Stimulated activated CD4-positive, alpha-beta T cell treated with anti-CD3 and anti-CD28 coated beads, Interleukin-1b, Interleukin-23, amount 100 ng/mL, for 1 hour (primary cell): Measurements from ENCODE around the gene DYNLRB2.

ENCODE experiments used
- DNase-seq, 2 donors: peaks; one replicate each; pipeline ENCODE4 v3.0.0-alpha.2; 2020; ENCODE audit warnings: low read depth in 2 of 2

DYNLRB2 gene

GRCh38 chr16:80552277-80552676 is 11.5 kb downstream of the DYNLRB2 start:
- DNase-seq, result no peak

DNA sequence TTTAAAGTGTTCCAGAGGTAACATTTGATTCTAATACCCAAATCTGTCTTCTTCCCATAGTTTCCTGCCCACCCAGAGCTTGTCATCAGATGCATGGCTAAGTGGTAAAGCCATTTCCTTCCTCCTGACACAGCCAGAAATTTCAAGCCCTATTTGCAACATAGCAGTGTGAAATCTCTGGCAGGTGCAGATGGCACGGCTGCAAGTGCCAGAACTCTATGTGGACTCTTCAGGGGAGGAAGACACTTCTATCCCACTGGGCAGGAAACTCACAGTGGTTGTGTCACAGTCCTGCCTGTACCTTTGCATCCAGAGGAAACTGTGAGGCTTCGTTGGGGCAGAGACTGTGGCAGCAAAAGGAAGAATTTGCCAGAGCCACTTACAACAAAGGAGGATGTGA is 13.2 kb downstream of the DYNLRB2 start:
- DNase-seq, result no peak

GRCh38 chr16:80556481-80556880 is 15.7 kb downstream of the DYNLRB2 start:
- DNase-seq, result no peak

DNA sequence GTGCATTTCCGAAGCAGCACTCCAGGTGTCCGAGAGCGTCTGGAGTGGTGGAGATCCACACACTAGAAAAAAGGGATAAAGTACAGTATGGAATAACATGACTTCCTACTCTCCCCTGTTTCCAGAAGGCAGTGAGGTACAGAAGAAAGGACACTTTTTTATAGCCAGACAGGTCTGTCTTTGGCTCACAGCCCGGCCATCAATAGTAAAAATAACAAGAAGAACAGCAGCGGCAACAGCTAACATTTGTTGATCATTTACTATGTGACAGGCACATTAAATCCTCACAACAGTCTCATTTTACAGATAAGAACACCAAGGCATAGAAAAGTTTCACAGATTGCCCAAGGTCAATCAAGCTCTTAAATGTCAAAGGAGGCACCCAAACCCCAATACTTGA is 16.2 kb downstream of the DYNLRB2 start:
- DNase-seq, result no peak

GRCh38 chr16:80559369-80559768 is 18.6 kb downstream of the DYNLRB2 start:
- no peak for DNase-seq

- no peak for DNase-seq
Observed at GRCh38 chr16:80563066-80563465, 22.3 kb downstream of the DYNLRB2 start.

DNA sequence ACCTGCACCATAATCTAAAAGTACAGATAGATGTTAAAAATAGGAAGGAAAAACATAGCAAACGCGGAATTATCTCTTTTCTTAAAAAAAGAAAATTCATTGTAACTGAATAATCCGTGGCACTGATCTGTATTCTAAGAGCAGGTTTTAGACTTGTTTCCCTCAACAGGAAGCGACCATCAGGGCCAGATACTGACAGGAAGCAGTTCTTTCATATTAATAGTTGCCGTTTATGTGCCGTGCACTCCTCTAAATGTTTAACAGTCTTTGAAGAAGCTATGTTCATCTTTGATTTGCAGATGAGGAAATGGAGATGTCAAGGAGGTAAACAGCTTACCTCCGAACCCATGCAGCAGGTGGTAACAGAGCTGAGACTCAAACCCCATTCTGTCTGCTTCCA is 23.6 kb downstream of the DYNLRB2 start:
- no peak for DNase-seq

- DNase-seq, result peak in 1 of 2 donors; percentile 32
Observed at GRCh38 chr16:80569440-80570105, 28.8 kb downstream of the DYNLRB2 start.

DNA sequence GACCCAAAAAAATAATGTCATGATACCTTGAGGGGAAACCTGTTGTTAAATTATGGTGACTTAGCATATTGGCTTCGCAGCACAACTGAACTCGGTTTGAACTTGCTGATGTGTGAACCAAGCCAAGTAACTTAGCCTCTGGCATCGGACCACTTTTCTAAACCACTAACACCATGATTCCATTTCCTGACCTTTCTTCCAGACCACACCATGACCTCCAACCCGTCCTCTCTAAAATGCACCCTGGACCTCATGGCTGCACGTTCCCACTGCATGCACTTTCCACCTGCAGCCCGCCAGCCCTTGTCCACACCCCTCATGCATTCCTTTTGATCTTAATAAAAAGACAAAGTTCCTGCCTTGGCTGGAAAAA is 29.3 kb downstream of the DYNLRB2 start:
- DNase-seq, result no peak

DNA sequence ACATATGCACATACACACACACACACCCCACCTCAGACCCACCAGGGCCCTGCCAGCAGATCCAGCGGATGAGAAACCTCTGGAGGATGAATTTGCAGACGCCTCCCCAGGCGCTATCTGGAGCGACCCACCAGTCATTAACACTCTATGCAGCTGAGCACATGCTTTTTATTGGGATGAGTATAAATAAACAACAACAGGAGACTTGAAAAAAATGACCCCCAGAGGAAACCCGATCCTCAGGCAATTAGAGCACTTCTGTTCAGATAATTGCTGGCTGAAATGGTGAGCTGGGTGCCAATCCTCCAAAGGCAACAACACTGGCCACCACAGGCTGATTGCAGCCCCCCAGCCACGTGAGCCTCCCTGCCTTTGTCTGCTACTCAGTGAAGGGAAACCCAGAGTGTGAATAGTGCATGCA is 32.9 kb downstream of the DYNLRB2 start:
- DNase-seq, result no peak

GRCh38 chr16:80576343-80576912 is 35.6 kb downstream of the DYNLRB2 start:
- DNase-seq, result no peak

DNA sequence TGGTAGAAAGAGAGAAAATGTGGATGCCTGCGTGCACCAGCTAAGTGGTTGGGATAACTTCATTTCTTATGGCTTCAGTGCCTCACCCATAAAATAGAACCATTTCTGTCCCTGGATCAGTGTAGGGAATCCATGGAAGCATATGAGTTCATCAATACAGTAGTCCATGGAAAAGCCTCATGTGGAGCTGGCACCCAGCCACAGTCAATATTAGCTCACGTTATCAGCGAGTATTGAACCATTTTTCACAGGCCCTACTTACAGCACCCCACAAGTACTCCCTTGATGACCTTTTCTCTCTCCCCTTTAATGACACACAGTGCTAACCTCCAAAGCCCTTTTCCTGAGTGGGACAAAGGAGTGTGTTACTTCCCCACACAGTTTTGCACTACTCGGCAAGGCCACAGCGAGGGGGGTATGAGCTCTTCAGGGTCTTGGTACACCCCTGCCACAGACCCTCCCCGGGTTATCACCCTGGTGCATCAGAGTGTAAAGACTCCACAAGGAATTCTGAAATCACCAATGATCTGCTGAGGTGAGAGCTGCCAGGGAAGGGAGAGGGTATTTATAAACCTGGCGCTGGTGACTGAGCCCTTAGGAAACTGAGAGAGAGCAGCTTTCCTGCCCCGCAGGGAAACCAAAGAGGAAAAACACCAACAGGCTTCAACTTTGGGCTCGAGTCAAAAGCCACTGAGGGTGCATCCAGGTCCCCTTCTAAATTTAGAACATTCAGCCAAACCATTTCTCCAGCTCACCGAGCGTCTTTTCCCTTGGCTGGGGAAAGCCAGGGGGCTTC is 36.9 kb downstream of the DYNLRB2 start:
- no peak for DNase-seq

DNA sequence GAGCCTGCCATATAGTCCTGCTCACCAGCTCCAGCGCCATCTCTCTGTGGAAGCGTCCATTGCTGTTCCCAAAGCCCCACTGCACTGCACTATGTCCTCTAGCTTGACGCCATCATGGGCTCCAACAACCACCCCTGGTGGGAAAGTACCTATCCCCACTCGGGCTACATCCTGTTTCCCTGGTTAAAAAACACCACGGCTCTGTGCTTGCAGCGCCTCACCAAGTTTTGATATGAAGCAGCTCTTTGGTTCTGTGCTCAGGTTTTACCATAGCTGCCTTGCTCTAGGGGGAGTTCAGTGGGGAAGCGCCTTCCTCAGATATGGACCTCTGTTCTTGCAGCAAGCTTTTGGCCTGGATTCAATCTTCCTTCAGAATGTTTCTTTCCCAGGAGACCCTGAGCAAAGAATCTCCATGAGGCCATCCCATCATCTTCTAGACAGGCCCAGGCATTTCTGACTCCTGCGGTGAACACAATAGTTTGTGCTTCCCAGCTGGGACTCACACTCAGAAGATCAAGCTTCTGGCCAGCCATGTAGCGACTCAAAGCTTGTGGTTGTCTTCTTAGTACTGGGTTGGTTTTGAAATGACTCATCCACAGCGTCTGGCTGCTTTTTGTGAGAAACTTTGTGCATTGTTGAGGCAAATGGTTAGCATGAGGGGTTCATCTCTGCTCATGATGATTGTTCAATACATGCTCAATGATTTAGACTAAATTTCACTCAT is 39.5 kb downstream of the DYNLRB2 start:
- DNase-seq, result peak in 1 of 2 donors; percentile 23

DNA sequence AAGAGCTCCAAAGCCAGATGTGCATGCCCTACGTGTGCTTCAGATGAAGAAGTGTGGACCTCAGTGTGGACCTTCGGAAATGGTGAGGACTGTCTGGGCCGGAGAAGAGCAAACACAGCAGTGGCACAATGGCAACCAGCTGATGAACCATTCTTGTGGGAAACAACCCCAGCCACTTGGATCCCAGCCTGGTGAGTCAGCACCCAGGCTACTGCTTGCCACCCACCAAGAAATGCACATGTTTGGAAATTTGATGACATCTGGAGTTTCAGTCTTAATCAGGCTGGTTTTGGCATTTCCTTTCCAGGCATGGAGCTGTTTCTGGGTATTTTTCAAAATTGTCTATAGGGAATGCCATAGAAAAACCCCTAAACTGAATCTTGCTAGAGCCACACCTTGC is 42.7 kb downstream of the DYNLRB2 start:
- DNase-seq, result no peak

- no peak for DNase-seq
Observed at GRCh38 chr16:80585764-80586163, 45.0 kb downstream of the DYNLRB2 start.

DNA sequence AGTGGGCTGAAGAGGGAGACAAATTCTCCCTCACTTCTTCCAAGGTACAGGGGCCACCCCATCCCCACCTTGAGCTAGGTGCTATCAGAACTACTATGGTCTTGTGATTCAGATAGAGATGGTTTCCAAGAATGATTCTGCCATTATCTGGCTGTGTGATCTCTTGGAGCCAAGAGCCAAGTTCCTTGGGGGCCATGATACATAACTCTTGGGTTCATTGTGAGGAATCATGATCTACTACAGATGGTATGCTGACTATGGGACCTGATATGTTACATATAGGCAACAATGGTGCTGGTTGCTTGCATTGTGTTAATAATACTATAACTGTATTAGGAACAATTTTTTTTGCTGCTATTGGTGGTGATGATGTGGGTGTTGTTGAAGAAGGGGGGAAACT is 45.7 kb downstream of the DYNLRB2 start:
- DNase-seq, result no peak

- no peak for DNase-seq
Observed at GRCh38 chr16:80587071-80587470, 46.3 kb downstream of the DYNLRB2 start.

DNA sequence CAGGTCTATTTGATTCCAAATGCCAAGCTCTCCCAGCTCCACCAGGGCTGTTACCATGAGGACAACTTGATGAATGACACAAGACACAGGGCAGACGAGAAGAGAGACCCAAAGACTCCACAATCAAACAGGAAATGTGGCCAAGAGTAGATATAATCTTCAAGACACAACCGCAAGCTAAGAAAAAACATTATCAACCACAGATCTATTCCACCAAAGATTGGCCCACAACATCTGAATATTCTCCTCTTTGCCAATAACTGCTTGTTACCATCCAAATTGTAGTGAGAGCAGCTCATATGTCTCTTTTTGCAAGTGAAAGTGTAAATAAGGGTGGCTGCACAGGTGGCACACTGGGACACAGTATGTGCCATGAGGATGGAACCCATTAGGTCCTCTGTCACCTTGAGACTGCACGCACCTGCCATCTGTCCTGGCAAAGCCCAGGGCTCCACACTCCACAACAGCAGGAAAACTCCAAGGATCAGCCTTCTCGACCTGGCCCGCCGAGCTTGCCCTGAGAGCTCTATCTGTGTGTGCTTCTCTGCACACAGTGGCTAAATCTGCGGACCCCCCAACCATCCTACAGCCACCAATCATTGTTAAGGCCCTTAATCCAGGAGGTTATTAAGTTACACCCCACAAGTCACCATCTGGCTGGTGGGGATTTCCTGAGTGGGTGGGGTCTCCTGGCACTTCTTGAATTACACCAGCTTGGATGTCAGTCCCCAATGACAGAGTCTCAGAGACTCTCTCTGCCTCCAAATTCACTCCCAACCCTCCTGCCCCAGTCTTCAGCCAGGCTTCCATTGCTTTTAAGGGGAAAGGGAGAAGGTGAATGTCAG is 50.5 kb downstream of the DYNLRB2 start:
- no peak for DNase-seq

DNA sequence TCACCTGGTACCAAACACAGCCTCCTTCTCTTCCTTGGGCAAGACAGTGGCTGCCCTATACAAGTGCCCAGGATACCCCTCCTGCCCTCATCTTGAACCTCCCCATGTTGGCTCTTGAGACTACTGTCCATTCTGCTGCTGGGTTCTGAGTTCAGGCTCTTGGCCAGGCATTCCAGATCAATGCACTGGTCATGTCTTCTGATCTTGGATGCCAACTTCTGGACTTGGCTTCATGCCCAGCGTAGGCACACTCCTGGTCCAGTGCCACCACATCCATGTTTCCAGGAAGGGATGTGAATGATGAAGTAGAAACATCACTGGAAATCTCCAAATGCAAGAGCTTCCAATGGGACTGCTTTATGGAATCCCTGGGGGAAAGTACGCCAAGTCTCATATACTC is 51.5 kb downstream of the DYNLRB2 start:
- DNase-seq, result no peak

GRCh38 chr16:80594756-80595155 is 54.0 kb downstream of the DYNLRB2 start:
- no peak for DNase-seq

GRCh38 chr16:80596507-80597207 is 55.9 kb downstream of the DYNLRB2 start:
- DNase-seq, result no peak
